RPMI7951 (cell line): ENCODE data around the gene CLIP2. TPM values are rescaled to one million over a fixed set of nuclear protein-coding genes. Genes with fewer than 3 reads are reported as not detected.
"Not testable (repeated sequence)": the region's sequence is repeated elsewhere in the genome, so short reads cannot be mapped to it uniquely, and the experiment has no call there.

ENCODE experiments used
- DNase-seq: peaks from one replicate; pipeline ENCODE4 v3.0.0-alpha.2; 2012; ENCODE audit warnings: low read depth
- total RNA-seq: library from RNA; depleted of rRNA; stranded (reverse); fragments of >200 nt; shearing (Covaris generic); gene quantifications from 2 replicates; pipeline ENCODE4 v1.2.3, GENCODE V29; 2014; rRNA removed

CLIP2 gene
- total RNA-seq, 1 experiment from 2014 or later, result 7.8 TPM

DNA sequence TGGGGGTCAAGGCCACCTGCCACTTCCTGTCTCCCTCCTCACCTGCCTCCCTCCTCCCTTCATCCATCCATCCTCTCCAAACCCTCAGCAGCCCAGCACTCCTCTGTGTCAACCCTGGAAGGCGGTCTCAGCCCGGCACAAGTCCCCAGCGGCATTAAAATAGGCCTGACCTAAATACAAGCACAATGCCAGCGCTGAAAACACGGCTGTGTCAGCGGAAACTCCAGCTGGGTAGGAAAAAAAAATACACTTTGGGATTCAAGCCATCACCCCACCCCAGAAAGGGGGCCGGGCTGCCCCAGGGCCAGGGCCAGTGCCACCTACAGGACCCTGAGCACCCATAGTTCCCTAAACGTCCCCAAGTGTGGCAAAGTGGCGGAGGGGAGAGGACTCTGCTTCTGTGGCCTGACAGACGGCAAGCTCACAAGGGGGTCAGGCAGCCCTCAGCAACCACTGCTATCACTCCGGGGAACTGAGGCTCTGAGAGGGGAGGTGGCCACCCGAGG lies 141.8 kb downstream of the CLIP2 start:
- no peak for DNase-seq

DNA sequence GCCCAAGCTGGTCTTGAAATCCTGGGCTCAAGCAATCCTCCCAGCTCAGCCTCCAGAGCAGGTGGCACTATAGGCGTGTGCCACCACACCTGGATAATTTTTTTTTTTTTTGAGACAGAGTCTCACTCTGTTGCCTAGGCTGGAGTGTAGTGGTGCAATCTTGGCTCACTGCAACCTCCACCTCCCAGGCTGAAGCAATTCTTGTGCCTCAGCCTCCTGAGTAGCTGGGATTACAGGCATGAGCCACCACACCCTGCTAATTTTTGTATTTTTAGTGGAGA lies 148.0 kb downstream of the CLIP2 start:
- not testable (repeated sequence) for DNase-seq

DNA sequence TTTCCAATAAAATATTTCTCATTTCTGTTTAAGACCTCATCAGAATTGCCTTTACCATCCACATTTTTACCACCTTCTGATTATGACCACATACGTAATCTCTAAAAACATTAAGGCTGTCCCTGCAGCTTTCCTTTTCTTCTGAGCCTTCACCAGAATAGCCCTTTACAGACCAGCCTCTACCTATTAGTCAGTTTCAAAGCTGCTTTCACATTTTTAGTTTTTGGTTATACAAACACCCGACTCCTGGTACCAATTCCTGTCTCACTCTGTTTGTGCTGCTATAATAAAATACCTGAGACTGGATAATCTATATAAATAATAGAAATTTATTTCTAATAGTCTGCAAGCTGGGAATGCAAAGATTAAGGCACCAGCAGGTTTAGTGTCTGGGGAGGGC lies 149.1 kb downstream of the CLIP2 start:
- DNase-seq, result no peak

DNA sequence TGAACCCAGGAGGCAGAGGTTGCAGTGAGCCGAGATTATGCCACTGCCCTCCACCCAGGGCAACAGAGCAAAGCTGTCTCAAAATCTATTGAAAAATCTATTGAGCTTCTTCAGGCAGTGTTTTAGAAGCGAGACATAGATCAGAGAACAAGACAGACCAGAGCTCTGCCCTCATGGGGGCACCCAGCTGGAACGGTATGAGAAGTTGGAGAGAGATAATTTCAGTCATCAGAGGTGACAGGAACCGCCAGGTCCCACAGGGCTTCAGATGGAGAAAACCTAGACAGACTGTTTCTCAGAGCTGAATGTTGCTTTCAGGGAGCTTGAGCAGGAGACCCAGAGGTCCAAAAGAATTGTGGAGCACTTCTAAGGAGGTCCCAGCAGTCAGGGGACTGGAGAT lies 150.3 kb downstream of the CLIP2 start:
- no peak for DNase-seq

DNA sequence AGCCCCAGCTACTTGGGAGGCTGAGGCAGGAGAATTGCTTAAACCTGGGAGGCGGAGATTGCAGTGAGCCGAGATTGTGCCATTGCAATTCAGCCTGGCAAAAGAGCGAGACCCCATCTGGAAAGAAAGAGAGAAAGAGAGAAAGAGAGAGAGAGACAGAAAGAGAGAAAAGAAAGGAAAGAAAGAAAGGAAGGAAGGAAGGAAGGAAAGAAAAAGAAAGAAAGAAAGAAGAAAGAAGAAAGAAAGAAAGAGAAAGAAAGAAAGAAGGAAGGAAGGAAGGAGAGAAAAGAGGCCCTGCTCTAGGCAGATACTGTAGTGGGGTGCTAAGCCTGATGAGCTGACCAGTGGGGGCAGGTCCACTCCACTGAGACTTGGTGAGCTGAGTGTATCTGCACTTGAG lies 150.9 kb downstream of the CLIP2 start:
- DNase-seq, result not testable (repeated sequence)

DNA sequence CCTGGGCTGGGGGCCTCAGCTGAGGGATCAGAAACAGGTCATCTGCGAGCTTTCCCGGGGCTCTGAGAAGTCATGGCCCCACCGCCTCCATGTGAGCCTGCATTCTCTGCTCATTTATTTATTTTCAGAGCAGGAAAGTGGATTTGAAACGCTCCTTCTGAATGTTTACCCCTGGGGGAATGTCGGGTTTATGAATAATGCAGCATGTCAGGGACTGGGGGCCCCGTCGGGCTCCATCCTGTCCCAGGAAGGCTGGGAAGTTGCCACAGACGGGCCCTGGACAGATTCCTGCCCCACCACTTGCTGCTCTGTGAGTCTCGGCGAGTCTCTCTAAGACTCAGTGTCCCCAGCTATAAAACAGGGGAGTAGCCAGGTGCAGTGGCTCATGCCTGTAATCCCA lies 152.6 kb downstream of the CLIP2 start:
- peak; percentile 71 for DNase-seq

DNA sequence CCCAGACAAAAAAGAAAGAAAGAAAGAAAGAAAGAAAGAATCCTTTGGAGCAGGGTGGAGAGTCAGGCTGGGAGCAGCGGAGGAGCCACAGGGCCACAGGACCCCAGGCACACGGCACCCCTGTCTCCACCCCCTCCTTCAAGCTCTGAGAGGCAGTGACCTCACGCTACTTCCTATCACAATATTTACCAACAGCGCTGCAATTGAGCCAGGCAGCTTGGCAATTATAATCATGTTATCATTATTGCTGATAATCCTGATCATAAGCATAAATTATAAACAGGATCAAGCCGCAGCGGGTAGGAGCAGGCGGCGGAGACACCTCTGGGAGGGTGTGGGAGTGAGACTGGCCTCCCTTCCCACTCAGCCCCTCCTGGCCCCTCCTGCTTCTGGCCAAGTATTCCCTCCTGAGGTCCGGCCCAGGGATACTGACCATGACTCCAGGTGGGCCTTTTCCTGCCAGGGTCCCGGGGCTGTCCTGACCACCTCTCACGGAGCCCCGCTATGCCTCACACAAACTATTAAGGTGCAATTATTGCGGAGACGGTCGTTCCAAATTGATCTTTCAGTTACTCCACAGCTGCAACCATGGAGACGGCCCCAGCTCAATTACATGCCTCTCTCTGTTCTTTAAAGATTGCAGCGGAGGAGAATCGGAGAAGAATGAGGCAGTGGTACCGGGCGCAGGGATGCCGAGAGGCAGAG lies 154.5 kb downstream of the CLIP2 start:
- DNase-seq, result no peak

DNA sequence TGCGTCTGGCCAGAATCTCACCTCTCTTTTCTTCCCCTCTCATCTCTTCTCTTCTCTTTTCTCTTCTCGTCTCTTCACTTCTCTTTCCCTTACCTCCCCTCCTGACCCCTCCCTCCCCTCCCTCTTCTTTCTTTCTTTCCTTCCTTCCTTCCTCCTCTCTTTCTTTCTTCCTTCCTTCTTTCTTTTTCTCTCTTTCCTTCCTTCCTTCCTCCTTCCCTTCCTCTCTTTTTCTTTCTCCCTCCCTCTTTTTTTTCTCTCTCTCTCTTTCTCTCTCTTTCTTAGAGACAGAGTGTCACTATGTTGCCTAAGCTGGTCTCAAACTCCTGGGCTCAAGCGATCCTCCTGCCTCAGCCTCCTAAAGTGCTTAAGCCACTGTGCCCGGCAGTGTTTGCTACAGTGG lies 159.9 kb downstream of the CLIP2 start:
- no peak for DNase-seq

DNA sequence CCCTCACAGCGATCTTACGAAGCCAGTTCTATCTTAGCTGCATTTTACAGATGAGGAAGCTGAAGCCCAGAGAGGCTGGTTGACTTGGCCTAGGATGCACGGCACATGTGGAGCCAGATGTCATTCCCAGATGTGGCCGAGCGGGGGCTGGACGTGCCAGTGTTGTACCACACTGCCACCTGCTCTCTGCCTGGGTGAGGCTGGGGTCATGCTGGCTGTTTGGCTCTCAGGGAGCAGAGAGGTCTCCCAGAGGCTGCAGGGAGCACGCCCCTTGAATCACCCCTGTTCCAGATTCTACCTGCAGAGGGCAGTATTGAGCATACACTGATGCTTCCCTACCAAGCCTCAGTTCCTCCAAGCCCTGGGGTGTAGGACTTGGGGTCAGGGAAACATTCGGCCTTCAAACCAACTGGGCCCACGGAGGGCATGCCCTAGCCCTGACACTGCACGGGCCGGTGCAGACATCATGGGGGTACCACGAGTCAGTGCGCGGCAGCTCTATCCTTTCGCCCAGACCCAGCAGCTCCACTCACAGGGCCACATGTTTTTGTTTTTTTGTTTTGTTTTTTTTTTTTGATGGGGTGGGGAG lies 160.7 kb downstream of the CLIP2 start:
- peak; percentile 49 for DNase-seq

DNA sequence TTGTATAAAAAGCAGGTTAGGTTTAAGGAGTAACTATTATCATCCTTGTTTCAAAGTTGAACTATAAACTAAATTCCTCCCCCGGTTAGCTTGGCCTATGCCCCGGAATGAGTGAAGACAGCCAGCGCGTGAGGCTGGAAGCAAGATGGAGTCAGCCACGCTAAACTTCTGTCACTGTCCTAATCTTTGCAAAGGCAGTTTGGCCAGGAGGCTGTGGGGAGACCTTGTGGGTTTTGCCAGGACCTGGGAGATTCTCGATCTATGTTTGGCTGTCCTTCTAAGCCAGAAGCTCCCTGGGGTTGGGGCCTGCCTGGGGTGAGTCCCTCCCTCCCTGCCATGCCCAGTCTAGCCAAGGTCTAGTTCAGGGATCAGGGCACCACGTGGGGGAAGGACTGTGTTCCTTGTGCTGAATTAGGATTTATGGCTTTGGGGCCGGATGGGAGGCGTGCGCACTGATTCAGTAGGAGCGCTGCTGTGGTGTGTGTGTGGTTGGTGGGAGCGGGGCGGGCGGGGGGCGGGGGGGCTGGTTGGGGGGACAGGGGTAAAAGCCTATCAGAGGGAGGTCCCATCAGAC lies 163.6 kb downstream of the CLIP2 start:
- peak; percentile 62 for DNase-seq

DNA sequence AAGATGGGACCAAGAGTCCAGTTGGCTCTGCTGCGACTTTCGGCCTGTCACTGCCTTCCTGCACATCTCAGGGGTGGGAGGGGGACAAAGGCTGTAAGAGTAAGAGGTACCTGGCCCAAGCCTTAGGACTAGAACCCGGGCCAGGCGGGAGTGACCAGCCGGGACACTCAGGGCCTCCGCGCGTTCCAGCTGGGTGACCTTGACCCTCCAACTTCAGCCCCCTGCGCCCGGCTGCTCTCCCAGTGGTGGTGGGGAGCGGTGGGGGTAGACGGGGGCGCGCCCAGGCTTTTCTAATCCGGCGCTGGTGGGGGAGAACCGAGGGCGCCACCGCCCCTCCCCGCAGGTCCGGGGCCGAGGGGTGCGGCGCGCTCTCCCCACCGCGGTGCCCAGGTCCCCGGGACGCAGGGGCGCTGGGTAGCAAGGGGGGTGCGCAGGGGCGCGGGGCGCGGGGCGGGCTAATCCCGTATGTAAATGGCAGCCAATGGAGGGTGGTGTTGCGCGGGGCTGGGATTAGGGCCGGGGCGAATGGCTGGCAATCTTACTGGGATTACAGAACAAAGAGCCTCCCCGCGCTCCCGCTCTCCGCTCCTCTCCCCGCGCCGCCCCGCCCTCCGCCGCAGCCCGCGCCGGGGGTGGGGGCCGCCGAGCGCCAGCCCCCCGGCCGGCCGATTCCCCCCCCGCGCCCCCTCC lies 164.3 kb downstream of the CLIP2 start, which contains the start of gene GTF2IRD1:
TSS of gene GTF2IRD1 (plus strand) at position 585 of the 690 bp plus-strand sequence. CDS start 54,175 bp downstream, outside the sequence.
- DNase-seq, result peak; percentile 76

DNA sequence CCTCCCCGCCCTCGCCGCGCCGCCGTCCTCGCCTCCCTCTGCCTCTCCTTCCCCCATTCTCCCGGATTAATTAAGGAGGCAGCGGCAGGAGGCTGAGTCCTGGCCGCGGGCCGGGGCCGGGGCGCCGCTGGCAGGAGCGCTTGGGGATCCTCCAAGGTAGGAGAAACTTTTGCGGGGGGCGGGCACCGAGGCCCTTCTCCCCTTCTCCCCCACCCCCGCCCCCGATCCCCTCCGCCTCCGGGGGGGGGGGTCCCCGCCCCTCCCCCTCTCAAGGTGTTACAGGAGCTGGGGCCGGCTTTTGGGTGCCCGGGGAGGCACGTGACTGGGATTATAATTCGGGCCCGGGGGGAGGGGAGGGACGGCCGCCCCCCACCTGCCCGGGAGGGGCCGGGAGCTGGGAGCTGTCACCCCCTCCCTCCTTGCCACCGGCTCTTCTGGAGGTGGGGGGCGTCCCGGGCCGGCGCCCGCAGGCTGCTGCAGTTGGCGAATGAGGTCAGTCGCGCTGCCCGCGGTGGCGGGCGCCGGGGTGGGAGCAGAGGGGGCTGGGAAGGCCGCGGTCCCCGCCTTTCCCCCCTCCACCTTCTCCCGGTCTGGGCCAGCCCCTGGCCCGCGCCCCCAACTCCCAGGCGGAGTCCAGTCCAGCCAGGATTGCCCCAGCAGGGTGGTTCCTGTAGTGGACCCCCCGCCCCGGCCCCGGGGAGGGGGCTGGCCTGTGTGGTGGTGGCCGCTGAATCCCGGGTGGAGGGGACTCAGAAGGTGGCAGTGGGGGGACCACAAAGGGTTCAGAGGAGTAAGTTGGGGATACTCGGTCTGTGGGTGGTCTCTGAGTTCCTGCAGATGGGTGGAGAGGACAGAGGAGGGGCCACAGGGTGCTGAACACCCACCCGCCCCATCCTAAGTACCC lies 165.1 kb downstream of the CLIP2 start:
- no peak for DNase-seq

DNA sequence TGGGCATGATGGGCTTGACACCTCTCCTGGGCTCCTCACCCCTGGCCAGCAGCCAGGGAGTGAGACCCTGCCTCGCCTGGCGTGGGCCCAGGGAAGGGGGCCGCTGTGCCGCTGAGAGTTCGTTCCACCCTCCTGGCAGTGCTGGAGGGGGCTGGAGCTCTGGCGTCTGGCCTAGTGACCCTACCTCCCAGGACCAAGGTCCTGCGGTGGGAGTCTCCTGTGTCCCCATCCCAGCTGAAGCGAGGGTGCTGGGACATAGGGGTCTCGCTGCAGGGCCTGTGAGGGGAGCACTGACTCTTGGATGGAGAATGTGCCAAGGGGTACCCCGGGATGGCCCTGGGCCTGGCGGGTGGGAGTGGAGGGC lies 165.7 kb downstream of the CLIP2 start:
- DNase-seq, result no peak

DNA sequence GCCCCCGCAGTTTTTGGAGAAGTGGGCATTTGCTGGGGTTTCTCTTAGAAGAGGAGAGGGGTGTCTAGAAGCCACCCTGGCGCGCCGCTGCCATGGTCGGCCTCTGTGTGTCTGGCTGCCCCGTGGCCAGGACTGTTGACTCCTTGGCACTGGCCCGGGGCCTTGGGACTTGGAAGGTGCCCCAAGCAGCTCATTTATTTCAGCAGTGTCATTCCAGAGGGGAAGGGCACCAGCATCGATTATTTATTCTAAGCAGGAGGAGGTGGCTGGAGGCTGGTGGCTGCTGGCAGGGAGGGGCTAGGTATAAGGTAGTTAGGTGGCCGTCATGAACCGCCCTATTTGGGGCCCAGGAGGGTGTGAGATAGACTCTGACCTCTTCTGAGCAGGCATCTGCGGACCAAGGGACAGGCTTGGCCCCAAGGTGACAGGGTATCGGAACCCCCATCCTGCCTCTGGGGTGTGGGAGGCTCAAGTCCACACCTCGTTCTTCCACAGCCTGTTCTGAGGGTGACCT lies 166.1 kb downstream of the CLIP2 start:
- DNase-seq, result no peak

Other genes with a start within 250 kb of the CLIP2 start
- 48.9 and 49.9 TPM in 2 replicates for gene LIMK1, start 205.6 kb upstream of the CLIP2 start, total RNA-seq
- gene EIF4H, start 115.1 kb upstream of the CLIP2 start, total RNA-seq, result 190 and 239 TPM in 2 replicates
- 0.24 TPM in 1 of 2 replicates, not detected in the other for gene LAT2, start 79.4 kb upstream of the CLIP2 start, total RNA-seq
- 68.5 and 75.1 TPM in 2 replicates for gene RFC2, start 35.0 kb upstream of the CLIP2 start, total RNA-seq
- gene GTF2IRD1, start 164.5 kb downstream of the CLIP2 start, total RNA-seq, result 4.8 and 6.4 TPM in 2 replicates